T-helper 1 cell treated with Interleukin-12 subunit alpha and Interleukin-12 subunit beta and Interleukin-4 antibody, amounts not matched to agents 30 μg/mL and 1 μg/mL, for 36 hours (primary cell): Measurements from ENCODE around the gene TUBA3D.
"Not testable (repeated sequence)": the region's sequence is repeated elsewhere in the genome, so short reads cannot be mapped to it uniquely, and the experiment has no call there.

Source experiments
- H3K27ac Mint-ChIP-seq: one replicate; pipeline ENCODE4 v1.8.0; 2021; ENCODE audit warnings: mild to moderate bottlenecking, mixed read lengths
- H3K27me3 Mint-ChIP-seq: one replicate; pipeline ENCODE4 v1.8.0; 2021; ENCODE audit warnings: low read depth, mixed read lengths
- H3K36me3 Mint-ChIP-seq: one replicate; pipeline ENCODE4 v1.8.0; 2021; ENCODE audit warnings: low read depth, mixed read lengths
- H3K4me1 Mint-ChIP-seq: one replicate; pipeline ENCODE4 v1.8.0; 2021; ENCODE audit warnings: low read depth, mixed read lengths
- H3K4me3 Mint-ChIP-seq: one replicate; pipeline ENCODE4 v1.8.0; 2021; ENCODE audit warnings: mild to moderate bottlenecking, moderate library complexity, mixed read lengths
- H3K9me3 Mint-ChIP-seq: one replicate; pipeline ENCODE4 v1.8.0; 2021; ENCODE audit warnings: mixed read lengths

Gene TUBA3D

DNA sequence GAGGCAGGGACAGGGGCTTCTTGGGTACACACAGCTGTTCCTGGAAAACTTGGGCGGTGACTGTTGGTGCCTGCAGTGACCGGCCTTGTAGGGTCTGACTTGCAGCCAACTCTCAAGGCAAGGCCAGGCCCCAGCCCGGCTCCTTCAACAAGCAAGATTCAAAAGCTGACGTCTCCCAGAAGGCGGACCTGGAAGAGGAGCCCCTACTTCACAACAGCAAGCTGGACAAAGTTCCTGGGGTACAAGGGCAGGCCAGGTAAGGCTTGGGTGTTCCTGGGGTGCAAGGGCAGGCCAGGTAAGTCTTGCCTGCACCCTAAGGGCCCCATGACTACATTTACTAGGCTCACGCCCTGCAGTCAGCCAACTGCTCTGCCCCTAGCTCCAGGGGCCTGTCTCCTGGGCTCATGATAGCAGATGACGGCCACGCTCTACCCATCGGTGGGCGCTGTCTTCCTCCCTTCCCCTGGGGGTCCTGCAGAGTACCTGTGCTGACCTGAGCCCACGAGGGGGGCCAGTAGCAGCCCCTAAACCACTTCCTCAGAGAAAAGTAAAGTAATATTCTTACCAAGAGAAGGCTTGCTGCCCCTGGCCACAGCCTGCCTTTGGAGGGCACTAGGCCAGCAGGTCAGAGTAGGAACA lies 55.7 kb downstream of the TUBA3D start:
- H3K9me3 Mint-ChIP-seq, H3K4me3 Mint-ChIP-seq, H3K27me3 Mint-ChIP-seq, H3K27ac Mint-ChIP-seq, H3K36me3 Mint-ChIP-seq: not testable (repeated sequence)
- H3K4me1 Mint-ChIP-seq = peaks cover 11% of the 10 kb centered on the region
